GM23248 (cell line): Measurements from ENCODE around the gene IFRD1. TPM values are rescaled to one million over a fixed set of nuclear protein-coding genes. Genes with fewer than 3 reads are reported as not detected.

Source experiments
- DNase-seq: peaks from one replicate; pipeline ENCODE4 v3.0.0-alpha.2; 2015
- H2AFZ ChIP-seq: fragments of 200-600 bp; sonication (generic); 2 replicates; pipeline ENCODE4 v1.6.1; 2016; ENCODE audit warnings: antibody characterized with exemption
- H3F3A ChIP-seq: fragments of 200-600 bp; sonication (generic); 2 replicates; pipeline ENCODE4 v1.6.1; 2016; ENCODE audit warnings: mild to moderate bottlenecking, antibody characterized with exemption, mixed run types; ENCODE audit not compliant: insufficient read depth
- H3K27ac ChIP-seq: fragments of 200-600 bp; sonication (generic); 2 replicates; pipeline ENCODE4 v1.5.1; 2016; ENCODE audit warnings: mild to moderate bottlenecking
- H3K27me3 ChIP-seq: fragments of 200-600 bp; sonication (generic); replicated peaks from 2 replicates; pipeline ENCODE4 v1.6.1; 2016; ENCODE audit warnings: mild to moderate bottlenecking; ENCODE audit not compliant: insufficient read depth
- H3K36me3 ChIP-seq: fragments of 200-600 bp; sonication (generic); 2 replicates; pipeline ENCODE4 v1.6.1; 2016; ENCODE audit warnings: low read depth, mild to moderate bottlenecking
- H3K4me1 ChIP-seq: fragments of 200-600 bp; sonication (generic); 2 replicates; pipeline ENCODE4 v1.6.1; 2016; ENCODE audit warnings: mild to moderate bottlenecking; ENCODE audit not compliant: insufficient read depth
- H3K4me2 ChIP-seq: fragments of 200-600 bp; sonication (generic); one replicate; pipeline ENCODE4 v1.6.1; 2016; ENCODE audit warnings: mild to moderate bottlenecking; ENCODE audit not compliant: unreplicated experiment
- H3K4me3 ChIP-seq: fragments of 200-600 bp; sonication (generic); 2 replicates; pipeline ENCODE4 v1.5.1; 2016; ENCODE audit warnings: mild to moderate bottlenecking
- H3K79me2 ChIP-seq: fragments of 200-600 bp; sonication (generic); 2 replicates; pipeline ENCODE4 v1.6.1; 2016; ENCODE audit warnings: mild to moderate bottlenecking; ENCODE audit not compliant: insufficient read depth
- H3K9ac ChIP-seq: fragments of 200-600 bp; sonication (generic); 2 replicates; pipeline ENCODE4 v1.6.1; 2016; ENCODE audit warnings: mild to moderate bottlenecking
- H3K9me2 ChIP-seq: fragments of 200-600 bp; sonication (generic); 2 replicates; pipeline ENCODE4 v1.6.1; 2016; ENCODE audit warnings: mixed run types, mild to moderate bottlenecking, moderate library complexity; ENCODE audit not compliant: insufficient read depth
- H3K9me3 ChIP-seq: fragments of 200-600 bp; sonication (generic); one replicate; pipeline ENCODE4 v1.6.1; 2017; ENCODE audit warnings: low read depth
- H4K20me1 ChIP-seq: fragments of 200-600 bp; sonication (generic); 2 replicates; pipeline ENCODE4 v1.6.0; 2016; ENCODE audit not compliant: insufficient read depth
- EZH2 ChIP-seq: fragments of 200-600 bp; sonication (generic); IDR thresholded peaks from 2 replicates; pipeline ENCODE4 v1.6.1; 2018; ENCODE audit warnings: antibody characterized with exemption, mild to moderate bottlenecking; ENCODE audit not compliant: insufficient read depth, poor library complexity, severe bottlenecking
- EZH2phosphoT487 ChIP-seq: fragments of 200-600 bp; sonication (generic); IDR thresholded peaks from 2 replicates; pipeline ENCODE4 v1.6.1; 2018; ENCODE audit warnings: antibody characterized with exemption, moderate library complexity, mild to moderate bottlenecking, low read depth; ENCODE audit not compliant: insufficient read depth
- WGBS, 2 experiments: methylation state at CpG; one replicate each; pipeline ENCODE4 v1.1.6; 2015 to 2017; ENCODE audit warnings: low lambda C conversion rate in 2 of 2, low coverage in 1 of 2; ENCODE audit errors: missing lambda C conversion rate in 2 of 2; 5-methylcytosine and 5-hydroxymethylcytosine counted together
- in situ Hi-C: fragments of 300-500 bp; cut with MboI; formaldehyde crosslinking; loops from 2 replicates; pipeline ENCODE4 v1.15.0; 2020
- polyA plus RNA-seq: library from polyadenylated mRNA; unstranded; fragments of >200 nt; fragmentation: Nextera tagmentation; extraction: Ambion mirVana; gene quantifications from 2 replicates; pipeline ENCODE4 v1.2.1, GENCODE V29; 2016
- total RNA-seq: library from RNA; depleted of rRNA; stranded (reverse); fragments of >200 nt; shearing (Covaris generic); gene quantifications from 2 replicates; pipeline ENCODE4 v1.2.3, GENCODE V29; 2014

Gene IFRD1
- total and polyA plus RNA-seq, 2 experiments from 2014 or later = 61.4 to 71.9 TPM

DNA sequence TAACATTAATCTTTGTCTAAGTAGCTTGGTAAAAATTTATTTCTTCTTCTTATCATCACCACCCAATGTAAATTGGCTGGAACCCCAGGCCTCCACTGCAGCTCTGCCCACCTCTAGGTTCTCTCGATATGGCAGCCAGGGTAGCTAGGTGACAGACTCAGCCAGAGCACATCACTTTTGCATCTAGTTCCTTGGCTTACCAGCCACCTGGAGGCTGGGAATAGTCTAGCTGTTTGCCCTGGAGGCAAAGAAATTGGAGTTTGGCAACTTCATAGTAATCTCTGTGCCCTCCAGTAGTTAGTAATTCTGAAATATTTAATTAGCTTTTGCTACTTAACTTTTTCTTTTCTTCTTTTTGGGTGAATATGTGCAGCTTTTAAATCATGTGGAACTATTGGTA is 9.4 kb downstream of the IFRD1 start:
- Histone ChIP-seq H3K36me3 (peaks cover 88% of the 10 kb centered on the region), H3F3A (peaks cover 26% of the 10 kb centered on the region), H3K27me3 (no peaks in the 10 kb centered on the region), H4K20me1 (0 out of 2 replicates have a peak, but pooled peaks cover 12% of the 10 kb centered on the region), H3K4me3 (no peak overlapping the region), H3K27ac (no peak overlapping the region), H3K4me2 (no peak overlapping the region), H2AFZ (no peak overlapping the region), H3K9ac (no peak overlapping the region), H3K9me3 (no peaks in the 10 kb centered on the region), H3K79me2 (peaks cover 88% of the 10 kb centered on the region), H3K9me2 (no peaks in the 10 kb centered on the region), H3K4me1 (peaks cover 23% of the 10 kb centered on the region)
- TF ChIP-seq EZH2phosphoT487 (no peak), EZH2 (no peak)
- 96 to 100% methylated on average over 1 of the region's 1 CpG for WGBS, 2 experiments
- DNase-seq = peak; percentile 14
- in situ Hi-C loops = no loop called here

DNA sequence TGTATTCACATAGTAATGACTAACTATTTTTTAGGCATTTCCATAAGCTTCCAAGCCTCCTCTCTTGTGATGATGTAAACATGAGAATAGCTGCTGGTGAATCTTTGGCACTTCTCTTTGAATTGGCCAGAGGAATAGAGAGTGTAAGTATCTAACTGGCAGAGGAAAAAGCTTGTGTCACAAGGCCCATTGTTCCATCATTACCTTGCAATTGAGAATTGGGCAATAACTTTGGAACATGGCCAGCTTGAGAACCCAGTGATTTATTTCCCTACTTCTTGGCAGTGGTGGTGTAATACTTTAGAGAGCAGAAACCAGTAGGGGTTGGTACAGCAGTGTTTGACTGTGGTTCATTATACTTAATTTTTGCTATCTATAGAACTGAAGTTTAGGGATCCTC is 12.0 kb downstream of the IFRD1 start:
- Histone ChIP-seq H3K9ac (no peak overlapping the region), H3F3A (peaks cover 26% of the 10 kb centered on the region), H3K27ac (peak overlapping the region; percentile 86), H3K27me3 (no peaks in the 10 kb centered on the region), H3K4me3 (no peak overlapping the region), H3K9me3 (no peaks in the 10 kb centered on the region), H2AFZ (no peak overlapping the region), H3K9me2 (no peaks in the 10 kb centered on the region), H3K36me3 (peaks cover 84% of the 10 kb centered on the region), H4K20me1 (0 out of 2 replicates have a peak, but pooled peaks cover 4% of the 10 kb centered on the region), H3K79me2 (peaks cover 87% of the 10 kb centered on the region), H3K4me1 (peaks cover 21% of the 10 kb centered on the region), H3K4me2 (peak overlapping the region; percentile 20)
- in situ Hi-C loops = no loop called here
- DNase-seq = peak; percentile 88
- TF ChIP-seq EZH2 (no peak), EZH2phosphoT487 (no peak)

DNA sequence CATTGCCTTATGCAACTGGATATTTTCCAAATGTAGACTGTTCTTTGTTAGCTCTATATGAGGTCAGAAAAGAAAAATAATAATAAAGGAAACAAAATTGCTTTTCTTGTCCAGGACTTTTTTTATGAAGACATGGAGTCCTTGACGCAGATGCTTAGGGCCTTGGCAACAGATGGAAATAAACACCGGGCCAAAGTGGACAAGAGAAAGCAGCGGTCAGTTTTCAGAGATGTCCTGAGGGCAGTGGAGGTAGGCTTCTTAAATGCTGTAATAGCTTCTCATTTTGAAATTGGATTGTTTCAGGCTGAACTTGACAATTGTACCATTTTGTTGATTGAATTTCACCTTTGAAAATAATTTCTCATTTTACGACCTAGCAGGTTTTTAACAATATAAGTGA is 17.6 kb downstream of the IFRD1 start:
- WGBS, 2 experiments = 61 to 62% methylated on average over 4 of the region's 4 CpGs
- peaks cover 9% of the 10 kb centered on the region; the same call in 1 of the 2 replicates for H4K20me1 ChIP-seq

DNA sequence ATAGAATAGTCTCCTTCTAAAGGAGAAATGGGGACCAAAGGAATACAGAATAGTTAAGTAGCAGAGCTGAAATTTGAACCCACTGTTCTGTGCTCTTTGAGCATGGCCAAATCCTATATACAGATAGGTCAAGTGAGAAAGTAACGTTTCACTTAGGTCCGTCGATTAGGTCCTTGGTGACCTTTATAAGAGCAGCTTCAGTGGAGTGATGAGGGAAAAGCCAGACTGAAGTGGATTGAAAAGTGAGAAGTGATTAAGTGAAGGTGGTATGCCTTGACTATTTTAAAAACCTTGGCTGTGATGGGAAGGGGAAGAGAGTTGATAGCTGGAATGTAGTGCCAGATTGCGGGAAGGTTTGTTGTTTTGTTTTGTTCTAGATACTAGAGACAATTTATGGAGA is 19.9 kb downstream of the IFRD1 start:
- no peak overlapping the region for H3K27ac ChIP-seq
- peaks cover 86% of the 10 kb centered on the region for H3K36me3 ChIP-seq
- in situ Hi-C loops = no loop called here
- H3F3A ChIP-seq = peaks cover 19% of the 10 kb centered on the region; the same call in 1 of the 2 replicates
- no peaks in the 10 kb centered on the region for H3K9me2 ChIP-seq
- no peak for DNase-seq
- no peak overlapping the region for H3K4me3 ChIP-seq
- peaks cover 5% of the 10 kb centered on the region; the same call in 1 of the 2 replicates for H3K4me1 ChIP-seq
- no peaks in the 10 kb centered on the region for H3K27me3 ChIP-seq
- peaks cover 96% of the 10 kb centered on the region for H3K79me2 ChIP-seq
- H3K4me2 ChIP-seq = no peak overlapping the region
- H3K9ac ChIP-seq = no peak overlapping the region
- no peak overlapping the region for H2AFZ ChIP-seq
- no peaks in the 10 kb centered on the region for H3K9me3 ChIP-seq
- 96 to 98% methylated on average over 4 of the region's 4 CpGs for WGBS, 2 experiments
- peaks cover 15% of the 10 kb centered on the region; the same call in 1 of the 2 replicates for H4K20me1 ChIP-seq
- TF ChIP-seq EZH2phosphoT487 (no peak), EZH2 (no peak)

More for the DNA sequence above, 17.6 kb downstream of the IFRD1 start:
- no peak overlapping the region for H3K9ac ChIP-seq
- no peaks in the 10 kb centered on the region for H3K9me3 ChIP-seq
- peaks cover 14% of the 10 kb centered on the region; the same call in 1 of the 2 replicates for H3F3A ChIP-seq
- H3K79me2 ChIP-seq = peaks cover 98% of the 10 kb centered on the region
- H3K36me3 ChIP-seq = peaks cover 86% of the 10 kb centered on the region
- no peak for TF ChIP-seq EZH2
- no peak for TF ChIP-seq EZH2phosphoT487
- in situ Hi-C loops = no loop called here
- no peak overlapping the region for H3K27ac ChIP-seq
- H3K27me3 ChIP-seq = no peaks in the 10 kb centered on the region
- no peak overlapping the region for H2AFZ ChIP-seq
- H3K4me3 ChIP-seq = no peak overlapping the region
- peaks cover 6% of the 10 kb centered on the region for H3K4me1 ChIP-seq
- no peak for DNase-seq
- no peaks in the 10 kb centered on the region for H3K9me2 ChIP-seq
- no peak overlapping the region for H3K4me2 ChIP-seq
